Subcutaneous abdominal adipose tissue (tissue), 5 donors: ENCODE measurements around the gene GAPDH.
A peak's percentile ranks its signal among the peaks of the same experiment; 100 is the strongest.

Source experiments
- H3K27ac ChIP-seq: one replicate; pipeline ENCODE4 v1.7.0; 2013; ENCODE audit warnings: low read depth, mild to moderate bottlenecking, inconsistent platforms, low read length, moderate library complexity
- H3K27me3 ChIP-seq, 5 donors: one replicate each; pipeline ENCODE4 v1.7.0; 2013; ENCODE audit warnings: low read length in 5 of 5, inconsistent platforms in 1 of 5; ENCODE audit not compliant: control insufficient read depth in 5 of 5, insufficient read depth in 4 of 5
- H3K36me3 ChIP-seq, 5 donors: one replicate each; pipeline ENCODE4 v1.7.0; 2013; ENCODE audit warnings: low read length in 5 of 5; ENCODE audit not compliant: control insufficient read depth in 5 of 5, insufficient read depth in 5 of 5
- H3K4me1 ChIP-seq, 5 donors: one replicate each; pipeline ENCODE4 v1.7.0; 2013; ENCODE audit warnings: low read length in 5 of 5, mild to moderate bottlenecking in 3 of 5, moderate library complexity in 1 of 5; ENCODE audit not compliant: control insufficient read depth in 5 of 5, insufficient read depth in 5 of 5
- H3K4me3 ChIP-seq, 5 donors: one replicate each; pipeline ENCODE4 v1.7.0; 2013; ENCODE audit warnings: low read length in 5 of 5, low read depth in 1 of 5
- H3K9ac ChIP-seq, 5 donors: one replicate each; pipeline ENCODE4 v1.7.0; 2013; ENCODE audit warnings: low read length in 5 of 5, mild to moderate bottlenecking in 4 of 5, moderate library complexity in 3 of 5
- H3K9me3 ChIP-seq, 5 donors: one replicate each; pipeline ENCODE4 v1.7.0; 2013; ENCODE audit warnings: low read length in 5 of 5; ENCODE audit not compliant: control insufficient read depth in 5 of 5
- donor health status: healthy.
- donor health status: healthy.
- donor health status: healthy.
- donor health status: healthy.
- donor health status: healthy.

Gene GAPDH

DNA sequence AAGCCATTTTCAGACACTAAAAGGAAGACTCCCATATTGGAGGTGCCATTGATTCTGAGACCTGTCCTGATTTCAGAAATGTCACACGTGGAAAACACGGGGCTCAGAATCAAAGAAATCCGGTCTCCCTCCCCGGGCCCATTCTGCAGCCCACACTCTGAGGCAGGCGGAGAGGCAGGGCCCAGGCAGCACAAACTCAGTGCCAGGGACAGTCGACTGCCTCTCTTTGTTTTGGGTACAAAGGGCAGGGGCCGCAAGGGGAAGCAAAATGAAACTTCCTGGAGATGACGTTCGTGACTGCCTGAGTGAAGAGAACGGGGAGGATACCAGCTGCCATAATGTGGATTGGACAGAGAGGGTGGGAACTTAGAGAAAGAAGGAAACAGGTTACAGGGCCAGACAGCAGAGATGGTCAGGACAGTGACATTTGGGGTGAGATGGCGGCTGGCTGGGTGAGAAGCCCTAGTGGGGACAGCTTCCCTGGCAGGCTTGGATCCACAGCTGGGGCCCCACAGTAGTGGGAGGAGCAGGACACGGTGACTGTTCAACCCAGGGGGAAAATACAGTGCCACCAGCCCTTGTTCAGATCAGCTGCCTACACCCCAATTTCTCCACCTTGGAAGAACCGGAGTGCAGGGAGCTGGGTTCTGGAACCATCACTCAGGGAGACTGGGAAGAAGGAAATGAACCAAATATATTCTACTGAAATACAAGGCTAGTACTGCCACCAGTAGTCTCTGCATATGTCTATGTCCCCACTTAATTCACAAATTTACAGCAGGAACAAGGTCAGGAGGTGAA lies 8.1 kb downstream of the GAPDH start:
- H3K27ac ChIP-seq, result no peak overlapping the region
- no peak overlapping the region for H3K9ac ChIP-seq
- no peak overlapping the region for H3K4me3 ChIP-seq

DNA sequence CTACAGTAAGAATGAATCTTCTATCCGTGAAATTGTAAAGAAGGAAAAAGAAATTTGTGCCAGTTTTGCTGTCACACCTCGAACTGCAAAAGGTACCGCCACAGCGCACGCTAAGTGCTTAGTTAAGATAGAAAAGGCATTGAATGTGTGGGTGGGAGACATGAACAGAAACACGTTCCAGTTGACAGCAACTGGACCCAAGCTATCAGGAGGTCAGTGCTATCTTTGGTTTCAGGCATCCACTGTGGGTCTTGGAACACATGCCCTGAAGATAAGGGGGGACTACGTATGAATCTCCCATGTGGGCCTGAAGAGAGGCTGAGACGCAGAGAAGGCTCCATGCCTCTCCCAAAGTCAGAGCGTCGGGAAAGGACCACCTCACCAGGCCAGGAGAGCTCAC lies 11.7 kb downstream of the GAPDH start:
- Histone ChIP-seq H3K9me3 (no peaks in the 10 kb centered on the region), H3K4me3 (no peak overlapping the region), H3K4me1 (peaks cover 3 to 42% (median 31%) of the 10 kb centered on the region in 5 donors), H3K9ac (no peak overlapping the region), H3K27ac (no peak overlapping the region), H3K36me3 (peaks cover 2 to 85% (median 57%) of the 10 kb centered on the region in 5 donors), H3K27me3 (no peaks in the 10 kb centered on the region)

More for the DNA sequence above, 8.1 kb downstream of the GAPDH start:
- Histone ChIP-seq H3K9me3 (no peaks in the 10 kb centered on the region), H3K36me3 (peaks cover 2 to 81% (median 53%) of the 10 kb centered on the region in 5 donors), H3K27me3 (no peaks in the 10 kb centered on the region), H3K4me1 (peaks cover 2 to 24% (median 21%) of the 10 kb centered on the region in 5 donors)

DNA sequence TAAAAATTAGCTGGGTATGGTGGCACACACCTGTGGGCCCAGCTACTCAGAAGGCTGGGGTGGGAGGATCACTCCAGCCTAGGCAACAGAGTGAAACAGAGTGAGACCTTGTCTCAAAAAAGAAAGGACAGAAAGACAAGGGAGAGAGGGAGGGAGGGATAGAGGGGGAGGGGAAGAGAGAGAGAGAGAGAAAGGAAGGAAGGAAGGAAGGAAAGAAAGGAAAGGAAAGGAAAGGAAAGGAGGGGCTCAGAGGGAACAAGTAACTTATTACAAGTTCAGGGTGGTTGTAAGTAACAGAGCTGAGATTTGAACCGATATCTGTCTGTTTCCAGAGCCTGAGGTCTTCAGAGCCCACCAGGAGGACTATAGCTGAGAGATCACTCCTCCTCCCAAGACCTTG lies 13.2 kb downstream of the GAPDH start:
- H3K4me1 ChIP-seq, result peaks cover 5 to 49% (median 40%) of the 10 kb centered on the region in 5 donors
- no peak overlapping the region for H3K27ac ChIP-seq

DNA sequence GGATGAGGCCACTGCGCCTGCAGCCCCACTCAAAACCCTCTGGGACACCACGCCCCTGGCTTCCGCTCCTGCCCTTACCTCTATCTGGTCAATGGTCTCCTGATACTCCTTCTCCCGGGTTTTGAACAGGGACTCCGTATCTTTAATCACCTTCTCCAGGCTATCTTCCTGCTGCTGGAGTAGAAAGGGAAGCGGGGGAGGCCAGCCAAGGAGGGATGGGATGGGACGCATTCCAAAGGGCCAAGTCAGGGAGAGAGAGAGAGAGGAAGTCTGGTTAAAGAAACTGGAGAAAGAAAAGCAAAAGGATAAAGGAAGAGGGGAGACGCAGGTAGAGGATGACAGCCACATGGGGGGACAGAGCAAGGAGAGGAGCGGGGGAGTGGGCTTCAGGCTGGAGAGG lies 13.7 kb downstream of the GAPDH start:
- H3K27ac ChIP-seq, result no peak overlapping the region
- H3K27me3 ChIP-seq, result no peaks in the 10 kb centered on the region
- peaks cover 2 to 66% (median 51%) of the 10 kb centered on the region in 5 donors for H3K36me3 ChIP-seq
- no peak overlapping the region for H3K4me3 ChIP-seq
- no peaks in the 10 kb centered on the region for H3K9me3 ChIP-seq
- peaks cover 7 to 53% (median 44%) of the 10 kb centered on the region in 5 donors for H3K4me1 ChIP-seq
- no peak overlapping the region for H3K9ac ChIP-seq

More for the DNA sequence above, 13.2 kb downstream of the GAPDH start:
- H3K9ac ChIP-seq, result no peak overlapping the region
- H3K9me3 ChIP-seq, result no peaks in the 10 kb centered on the region
- no peaks in the 10 kb centered on the region for H3K27me3 ChIP-seq
- H3K4me3 ChIP-seq, result no peak overlapping the region
- peaks cover 2 to 70% (median 55%) of the 10 kb centered on the region in 5 donors for H3K36me3 ChIP-seq

DNA sequence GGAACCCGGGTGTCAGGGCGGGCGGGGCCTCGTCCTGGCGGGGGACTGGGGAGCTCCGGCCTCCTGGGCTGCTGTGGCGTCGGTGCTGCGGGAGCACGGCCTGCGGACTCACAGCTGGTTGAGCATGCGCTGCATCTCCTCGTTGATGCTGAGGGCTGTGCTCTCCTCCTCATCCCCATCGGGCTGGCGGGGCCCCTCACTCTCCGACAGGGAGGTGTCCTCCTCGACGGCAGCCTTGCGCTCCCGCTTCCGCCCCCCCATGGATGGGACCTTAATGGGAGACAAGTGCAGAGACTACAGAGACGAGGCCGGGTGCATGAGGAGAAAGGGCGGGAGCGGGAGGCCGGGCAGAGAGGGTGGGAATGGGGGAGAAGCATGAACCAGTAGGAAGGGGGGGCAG lies 14.2 kb downstream of the GAPDH start:
- no peak overlapping the region for H3K9ac ChIP-seq
- no peak overlapping the region for H3K27ac ChIP-seq
- H3K9me3 ChIP-seq, result no peaks in the 10 kb centered on the region
- peak overlapping the region in 1 of 5 donors; percentile 2 for H3K4me3 ChIP-seq
- H3K4me1 ChIP-seq, result peaks cover 7 to 59% (median 50%) of the 10 kb centered on the region in 5 donors
- H3K36me3 ChIP-seq, result peaks cover 2 to 62% (median 48%) of the 10 kb centered on the region in 5 donors
- no peaks in the 10 kb centered on the region for H3K27me3 ChIP-seq

DNA sequence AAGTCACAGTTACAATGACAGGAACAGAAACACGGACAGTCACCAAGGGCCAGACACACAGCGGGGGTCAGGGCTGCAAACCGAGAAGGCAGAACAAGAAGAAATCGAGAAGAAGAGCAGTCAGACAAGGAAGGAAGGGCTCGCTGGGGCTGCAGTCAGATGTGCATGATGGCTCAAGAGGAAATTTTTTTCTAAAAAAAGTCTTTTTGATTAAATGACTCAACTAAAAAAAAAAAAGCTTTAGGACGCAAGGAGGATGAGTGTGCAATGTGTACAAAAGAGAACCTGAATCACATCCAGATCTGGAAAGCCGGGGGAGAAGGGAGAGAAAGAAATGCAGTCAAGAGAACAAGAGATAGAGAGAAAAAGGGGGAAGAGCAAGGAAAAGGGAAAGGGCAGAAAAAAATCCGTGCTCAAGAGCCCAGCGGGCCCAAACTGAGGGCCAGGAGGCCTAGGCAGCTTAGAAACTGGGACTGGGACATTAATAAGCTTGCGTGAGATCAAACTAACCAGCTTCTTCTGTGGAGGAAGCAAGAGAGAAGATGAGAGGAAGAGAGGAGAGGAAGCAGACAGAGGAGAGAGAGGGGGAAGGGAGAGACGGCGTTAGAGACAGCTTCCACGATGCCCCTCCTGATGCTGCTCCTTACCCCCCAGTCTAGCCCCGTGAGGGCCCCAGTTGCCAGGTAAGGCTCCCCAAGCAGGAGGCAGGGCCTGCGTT lies 14.8 kb downstream of the GAPDH start:
- no peaks in the 10 kb centered on the region for H3K9me3 ChIP-seq
- peak overlapping the region in 1 of 5 donors; percentile 39 for H3K9ac ChIP-seq
- H3K4me3 ChIP-seq, result peak overlapping the region in 2 of 5 donors; percentile 9
- H3K27ac ChIP-seq, result peak overlapping the region; percentile 26
- peaks cover 8 to 65% (median 56%) of the 10 kb centered on the region in 5 donors for H3K4me1 ChIP-seq
- no peaks in the 10 kb centered on the region for H3K27me3 ChIP-seq
- peaks cover 2 to 59% (median 48%) of the 10 kb centered on the region in 5 donors for H3K36me3 ChIP-seq

DNA sequence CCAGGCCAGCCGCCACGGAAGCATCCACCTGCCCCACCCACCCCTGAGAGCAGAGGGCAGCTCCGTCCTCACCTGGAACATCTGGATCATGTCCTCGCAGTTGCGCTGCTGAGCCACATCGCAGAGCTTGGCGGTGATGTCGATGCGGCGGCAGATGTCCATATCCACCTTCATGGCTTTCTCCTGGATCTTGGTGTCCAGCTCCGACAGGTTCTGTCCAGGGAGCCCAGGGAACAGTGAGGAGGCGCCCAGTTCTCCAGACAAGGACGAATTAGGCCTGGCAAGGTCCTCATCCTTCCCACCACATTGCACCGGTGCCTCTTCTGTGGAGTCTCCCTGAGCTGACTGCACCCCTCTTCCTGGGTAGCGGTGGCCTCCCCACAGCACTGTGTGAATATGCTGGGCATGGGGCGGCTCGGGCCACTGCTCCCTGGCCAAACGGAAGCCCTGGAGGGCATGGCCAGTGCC lies 15.4 kb downstream of the GAPDH start:
- Histone ChIP-seq H3K4me1 (peaks cover 12 to 71% (median 62%) of the 10 kb centered on the region in 5 donors), H3K36me3 (peaks cover 2 to 54% (median 44%) of the 10 kb centered on the region in 5 donors), H3K27ac (peak overlapping the region; percentile 26), H3K4me3 (peak overlapping the region in 2 of 5 donors; percentile 9), H3K9me3 (no peaks in the 10 kb centered on the region), H3K9ac (peak overlapping the region in 1 of 5 donors; percentile 39), H3K27me3 (no peaks in the 10 kb centered on the region)

DNA sequence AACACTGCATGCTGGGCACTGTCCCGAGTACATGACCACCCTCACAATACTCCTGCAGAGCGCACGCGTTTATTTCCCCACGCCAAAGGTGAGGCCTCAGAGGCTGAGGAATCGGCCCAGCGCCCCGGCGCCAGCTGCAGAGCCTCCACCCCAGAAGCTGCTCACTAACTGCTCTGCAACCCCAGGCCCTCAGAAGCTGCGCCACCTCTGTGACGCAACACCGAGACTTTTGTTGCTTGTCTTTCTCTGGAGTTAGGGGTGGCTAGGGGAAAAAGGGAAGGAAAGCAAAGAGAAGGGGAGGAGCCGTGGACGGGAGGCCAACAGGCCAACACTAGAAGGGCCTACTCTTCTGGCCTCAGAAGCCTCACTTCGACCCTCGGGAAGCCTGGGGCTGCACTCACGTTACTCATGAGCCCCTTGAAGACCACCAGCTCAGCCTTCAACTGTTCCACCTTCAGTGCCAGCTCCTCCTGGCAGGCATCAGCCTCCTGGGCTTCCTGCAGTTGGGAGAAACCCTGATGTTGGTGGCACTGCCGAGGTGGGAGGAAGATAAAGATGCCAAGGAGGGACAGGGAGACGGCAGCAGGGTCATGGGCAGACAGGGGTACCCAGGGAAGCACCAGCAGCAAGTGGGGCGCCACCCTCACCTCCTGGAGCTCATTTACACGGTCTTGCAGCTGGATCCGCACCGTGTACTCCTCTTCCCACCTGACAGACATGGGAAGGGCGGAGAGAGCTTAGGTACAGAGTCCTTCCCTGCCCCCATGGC lies 16.2 kb downstream of the GAPDH start:
- H3K9ac ChIP-seq, result peak overlapping the region in 2 of 5 donors; percentile 29 to 46
- peaks cover 2 to 52% (median 44%) of the 10 kb centered on the region in 5 donors for H3K36me3 ChIP-seq

DNA sequence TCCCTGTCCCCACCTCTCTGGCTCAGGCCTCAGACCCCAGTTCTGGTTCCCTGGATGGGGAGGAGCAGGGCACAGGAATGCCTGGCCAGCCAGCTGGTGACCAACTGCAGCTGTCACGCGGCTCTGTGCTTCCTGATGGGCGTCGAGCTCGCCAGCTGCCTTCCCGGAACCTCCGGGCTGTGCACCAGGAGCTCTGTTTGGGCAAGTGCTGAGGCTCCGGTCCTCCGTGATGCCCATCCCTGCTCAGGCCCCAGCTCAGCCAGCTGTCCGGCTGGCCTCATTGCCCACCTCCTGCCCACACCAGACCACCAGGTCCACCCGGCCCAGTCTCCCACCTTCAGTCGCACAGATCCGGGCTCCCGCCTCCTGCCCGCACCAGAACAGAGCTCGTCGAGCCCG lies 16.7 kb downstream of the GAPDH start:
- H3K36me3 ChIP-seq, result peaks cover 2 to 46% (median 39%) of the 10 kb centered on the region in 5 donors
- peak overlapping the region in 1 of 5 donors; percentile 46 for H3K9ac ChIP-seq
- peak overlapping the region; percentile 26 for H3K27ac ChIP-seq
- no peaks in the 10 kb centered on the region for H3K9me3 ChIP-seq
- no peaks in the 10 kb centered on the region for H3K27me3 ChIP-seq
- H3K4me1 ChIP-seq, result peaks cover 16 to 82% (median 69%) of the 10 kb centered on the region in 5 donors
- peak overlapping the region in 4 of 5 donors; percentile 9 to 39 (median 18) for H3K4me3 ChIP-seq

More for the DNA sequence above, 16.2 kb downstream of the GAPDH start:
- peak overlapping the region in 2 of 5 donors; percentile 7 to 9 for H3K4me3 ChIP-seq
- peaks cover 16 to 78% (median 68%) of the 10 kb centered on the region in 5 donors for H3K4me1 ChIP-seq
- H3K9me3 ChIP-seq, result no peaks in the 10 kb centered on the region
- H3K27ac ChIP-seq, result peak overlapping the region; percentile 26
- no peaks in the 10 kb centered on the region for H3K27me3 ChIP-seq
